B cell (primary cell): Measurements from ENCODE around the gene PPP4R3A.

ENCODE experiments used
- CTCF ChIP-seq: fragments of 200-600 bp; IDR thresholded peaks from one replicate; pipeline ENCODE4 v1.8.0; 2022; ENCODE audit warnings: antibody characterized with exemption, mild to moderate bottlenecking
- EZH2 ChIP-seq: IDR thresholded peaks from 2 replicates; pipeline ENCODE4 v1.6.1; 2012; ENCODE audit warnings: borderline replicate concordance, low read depth, mild to moderate bottlenecking, moderate library complexity, low read length; ENCODE audit not compliant: insufficient read depth, poor library complexity, severe bottlenecking

GRCh38 chr14:91496790-91497189 lies 13.3 kb downstream of the PPP4R3A start:
- TF ChIP-seq CTCF (no peak), EZH2 (no peak)
